GM23338 (cell line): ENCODE measurements around the gene KLK11.

Experiments used
- CREB1 ChIP-seq: fragments of 250-450 bp; sonication (Bioruptor Pico); IDR thresholded peaks from 2 replicates; pipeline ENCODE4 v1.5.0; 2020; ENCODE audit warnings: low read depth, mild to moderate bottlenecking, moderate library complexity
- EZH2 ChIP-seq: fragments of 200-600 bp; sonication (generic); IDR thresholded peaks from one replicate; pipeline ENCODE4 v1.8.0; 2017; ENCODE audit warnings: antibody characterized with exemption, mild to moderate bottlenecking, low read depth; ENCODE audit not compliant: unreplicated experiment
- EZH2phosphoT487 ChIP-seq: fragments of 200-600 bp; sonication (generic); IDR thresholded peaks from one replicate; pipeline ENCODE4 v1.8.1; 2018; ENCODE audit warnings: antibody characterized with exemption; ENCODE audit not compliant: unreplicated experiment
- NANOG ChIP-seq: IDR thresholded peaks from 2 replicates; pipeline ENCODE4 v1.6.1; 2016; ENCODE audit warnings: antibody characterized with exemption, borderline replicate concordance
- POLR2AphosphoS5 ChIP-seq: IDR thresholded peaks from 2 replicates; pipeline ENCODE4 v1.6.1; 2016; ENCODE audit warnings: antibody characterized with exemption, low read depth
- STAT1 ChIP-seq: IDR thresholded peaks from one replicate; pipeline ENCODE4 v1.6.1; 2016; ENCODE audit warnings: antibody characterized with exemption; ENCODE audit not compliant: unreplicated experiment
- TF ChIP-seq, protein P1 (sequence below), 2 experiments: fragments of 200-600 bp in 1 of 2; sonication (generic) in 1 of 2; conservative IDR thresholded peaks; 2 replicates each; pipeline versions ENCODE4 v1.5.1 to v1.6.1; 2016 to 2017; ENCODE audit warnings: antibody characterized with exemption in 2 of 2, low read depth in 2 of 2, mild to moderate bottlenecking in 2 of 2, moderate library complexity in 1 of 2
- TF ChIP-seq, protein P2 (sequence below): IDR thresholded peaks from 2 replicates; pipeline ENCODE4 v1.6.1; 2016; ENCODE audit warnings: antibody characterized with exemption
- TF ChIP-seq, protein P3 (sequence below): IDR thresholded peaks from one replicate; pipeline ENCODE4 v1.6.1; 2018; ENCODE audit warnings: antibody characterized with exemption; ENCODE audit not compliant: unreplicated experiment

DNA sequence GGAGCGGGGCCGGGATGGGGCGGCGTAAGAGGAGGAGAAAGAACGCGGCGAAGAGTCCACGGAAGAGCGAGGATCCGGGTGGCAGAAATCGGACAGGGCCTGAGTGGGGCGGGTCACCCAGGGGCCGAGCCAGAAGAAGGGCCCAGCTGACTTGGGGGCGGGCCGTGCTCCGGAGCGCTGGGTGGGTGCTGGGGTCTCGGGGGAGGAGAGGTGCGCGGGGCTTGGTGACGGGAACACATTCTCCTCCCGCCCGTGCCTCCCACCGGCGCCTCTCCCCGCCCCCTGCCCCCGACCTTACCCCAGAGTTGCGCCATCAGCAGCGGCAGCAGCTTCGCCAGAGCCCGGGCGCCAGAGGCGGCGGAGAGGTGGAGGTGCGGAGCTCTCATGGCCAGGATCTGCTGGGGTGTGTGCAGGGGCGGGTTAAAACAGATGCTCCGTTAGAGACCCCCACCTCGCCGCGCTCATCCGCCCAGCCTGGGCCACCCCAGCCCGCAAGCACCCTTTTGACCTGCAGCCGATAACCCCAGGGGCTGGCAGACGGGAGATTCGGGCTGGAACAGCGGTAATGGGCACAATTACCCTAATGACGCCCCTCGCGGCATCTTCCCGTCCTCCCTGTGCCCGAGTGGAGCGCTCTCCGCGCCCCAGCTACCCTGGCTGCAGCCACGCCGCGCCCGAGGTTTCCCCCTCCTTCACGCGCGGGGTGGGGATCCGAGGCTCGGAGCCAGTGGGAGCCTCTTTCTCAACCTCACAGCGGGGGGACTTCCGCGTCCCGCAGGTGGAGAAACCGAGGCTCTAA is 7.5 kb downstream of the KLK11 start:
- TF ChIP-seq EZH2 (peak; percentile 36), NANOG (no peak), CREB1 (no peak), POLR2AphosphoS5 (no peak), EZH2phosphoT487 (no peak), STAT1 (no peak)
- TF ChIP-seq, protein P1, sequence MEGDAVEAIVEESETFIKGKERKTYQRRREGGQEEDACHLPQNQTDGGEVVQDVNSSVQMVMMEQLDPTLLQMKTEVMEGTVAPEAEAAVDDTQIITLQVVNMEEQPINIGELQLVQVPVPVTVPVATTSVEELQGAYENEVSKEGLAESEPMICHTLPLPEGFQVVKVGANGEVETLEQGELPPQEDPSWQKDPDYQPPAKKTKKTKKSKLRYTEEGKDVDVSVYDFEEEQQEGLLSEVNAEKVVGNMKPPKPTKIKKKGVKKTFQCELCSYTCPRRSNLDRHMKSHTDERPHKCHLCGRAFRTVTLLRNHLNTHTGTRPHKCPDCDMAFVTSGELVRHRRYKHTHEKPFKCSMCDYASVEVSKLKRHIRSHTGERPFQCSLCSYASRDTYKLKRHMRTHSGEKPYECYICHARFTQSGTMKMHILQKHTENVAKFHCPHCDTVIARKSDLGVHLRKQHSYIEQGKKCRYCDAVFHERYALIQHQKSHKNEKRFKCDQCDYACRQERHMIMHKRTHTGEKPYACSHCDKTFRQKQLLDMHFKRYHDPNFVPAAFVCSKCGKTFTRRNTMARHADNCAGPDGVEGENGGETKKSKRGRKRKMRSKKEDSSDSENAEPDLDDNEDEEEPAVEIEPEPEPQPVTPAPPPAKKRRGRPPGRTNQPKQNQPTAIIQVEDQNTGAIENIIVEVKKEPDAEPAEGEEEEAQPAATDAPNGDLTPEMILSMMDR (conservative IDR thresholded peaks at IDR 0.05; ENCODE audit: low read depth in 2 of 2): no peak
- TF ChIP-seq, protein P2, sequence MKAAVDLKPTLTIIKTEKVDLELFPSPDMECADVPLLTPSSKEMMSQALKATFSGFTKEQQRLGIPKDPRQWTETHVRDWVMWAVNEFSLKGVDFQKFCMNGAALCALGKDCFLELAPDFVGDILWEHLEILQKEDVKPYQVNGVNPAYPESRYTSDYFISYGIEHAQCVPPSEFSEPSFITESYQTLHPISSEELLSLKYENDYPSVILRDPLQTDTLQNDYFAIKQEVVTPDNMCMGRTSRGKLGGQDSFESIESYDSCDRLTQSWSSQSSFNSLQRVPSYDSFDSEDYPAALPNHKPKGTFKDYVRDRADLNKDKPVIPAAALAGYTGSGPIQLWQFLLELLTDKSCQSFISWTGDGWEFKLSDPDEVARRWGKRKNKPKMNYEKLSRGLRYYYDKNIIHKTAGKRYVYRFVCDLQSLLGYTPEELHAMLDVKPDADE: no peak
- TF ChIP-seq, protein P3, sequence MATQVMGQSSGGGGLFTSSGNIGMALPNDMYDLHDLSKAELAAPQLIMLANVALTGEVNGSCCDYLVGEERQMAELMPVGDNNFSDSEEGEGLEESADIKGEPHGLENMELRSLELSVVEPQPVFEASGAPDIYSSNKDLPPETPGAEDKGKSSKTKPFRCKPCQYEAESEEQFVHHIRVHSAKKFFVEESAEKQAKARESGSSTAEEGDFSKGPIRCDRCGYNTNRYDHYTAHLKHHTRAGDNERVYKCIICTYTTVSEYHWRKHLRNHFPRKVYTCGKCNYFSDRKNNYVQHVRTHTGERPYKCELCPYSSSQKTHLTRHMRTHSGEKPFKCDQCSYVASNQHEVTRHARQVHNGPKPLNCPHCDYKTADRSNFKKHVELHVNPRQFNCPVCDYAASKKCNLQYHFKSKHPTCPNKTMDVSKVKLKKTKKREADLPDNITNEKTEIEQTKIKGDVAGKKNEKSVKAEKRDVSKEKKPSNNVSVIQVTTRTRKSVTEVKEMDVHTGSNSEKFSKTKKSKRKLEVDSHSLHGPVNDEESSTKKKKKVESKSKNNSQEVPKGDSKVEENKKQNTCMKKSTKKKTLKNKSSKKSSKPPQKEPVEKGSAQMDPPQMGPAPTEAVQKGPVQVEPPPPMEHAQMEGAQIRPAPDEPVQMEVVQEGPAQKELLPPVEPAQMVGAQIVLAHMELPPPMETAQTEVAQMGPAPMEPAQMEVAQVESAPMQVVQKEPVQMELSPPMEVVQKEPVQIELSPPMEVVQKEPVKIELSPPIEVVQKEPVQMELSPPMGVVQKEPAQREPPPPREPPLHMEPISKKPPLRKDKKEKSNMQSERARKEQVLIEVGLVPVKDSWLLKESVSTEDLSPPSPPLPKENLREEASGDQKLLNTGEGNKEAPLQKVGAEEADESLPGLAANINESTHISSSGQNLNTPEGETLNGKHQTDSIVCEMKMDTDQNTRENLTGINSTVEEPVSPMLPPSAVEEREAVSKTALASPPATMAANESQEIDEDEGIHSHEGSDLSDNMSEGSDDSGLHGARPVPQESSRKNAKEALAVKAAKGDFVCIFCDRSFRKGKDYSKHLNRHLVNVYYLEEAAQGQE: no peak
